Neural crest cell (in vitro differentiated cells): ENCODE data around the gene TCFL5. TPM values are rescaled to one million over a fixed set of nuclear protein-coding genes. Genes with fewer than 3 reads are reported as not detected.

Experiments
- DNase-seq: peaks from one replicate; pipeline ENCODE4 v3.0.0; 2021; ENCODE audit warnings: low read depth, mixed read lengths, low spot score
- H3K27ac Mint-ChIP-seq: one replicate; pipeline ENCODE4 v1.8.0; 2021; ENCODE audit warnings: mild to moderate bottlenecking, mixed read lengths; ENCODE audit not compliant: unreplicated experiment
- H3K27me3 Mint-ChIP-seq: 2 replicates; pipeline ENCODE4 v1.8.0; 2021; ENCODE audit warnings: low read depth, mild to moderate bottlenecking, mixed read lengths
- H3K36me3 Mint-ChIP-seq: 2 replicates; pipeline ENCODE4 v1.8.0; 2021; ENCODE audit warnings: low read depth, mild to moderate bottlenecking, mixed read lengths
- H3K4me1 Mint-ChIP-seq: 2 replicates; pipeline ENCODE4 v1.8.0; 2021; ENCODE audit warnings: mixed read lengths
- H3K4me3 Mint-ChIP-seq: one replicate; pipeline ENCODE4 v1.8.0; 2021; ENCODE audit warnings: mild to moderate bottlenecking, mixed read lengths
- H3K9me3 Mint-ChIP-seq: 2 replicates; pipeline ENCODE4 v1.8.0; 2021; ENCODE audit warnings: mixed read lengths
- CTCF ChIP-seq: fragments of 200-600 bp; sonication (generic); conservative IDR thresholded peaks from 2 replicates; pipeline ENCODE4 v1.5.0; 2021; ENCODE audit warnings: antibody characterized with exemption, mild to moderate bottlenecking
- total RNA-seq: library from RNA; stranded (reverse); gene quantifications from 2 replicates; pipeline ENCODE4 v1.2.1, GENCODE V29; 2021

TCFL5 gene
- total RNA-seq, 1 donor from 2014 or later: 17.6 TPM

DNA sequence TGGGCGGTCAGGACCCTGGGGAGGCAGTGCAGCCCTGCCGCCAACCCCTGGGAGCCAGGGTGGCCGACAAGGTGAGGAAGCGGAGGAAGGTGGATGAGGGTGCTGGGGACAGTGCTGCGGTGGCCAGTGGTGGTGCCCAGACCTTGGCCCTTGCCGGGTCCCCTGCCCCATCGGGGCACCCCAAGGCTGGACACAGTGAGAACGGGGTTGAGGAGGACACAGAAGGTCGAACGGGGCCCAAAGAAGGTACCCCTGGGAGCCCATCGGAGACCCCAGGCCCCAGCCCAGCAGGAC lies 48.8 kb downstream of the TCFL5 start:
- Mint-ChIP-seq H3K4me3 (peak overlapping the region; percentile 47), H3K36me3 (no peaks in the 10 kb centered on the region), H3K4me1 (peaks cover 14% of the 10 kb centered on the region), H3K27ac (no peak overlapping the region), H3K27me3 (peaks cover 26% of the 10 kb centered on the region), H3K9me3 (no peaks in the 10 kb centered on the region)
- TF ChIP-seq CTCF: no peak
- no peak for DNase-seq

- no peak for DNase-seq
- Mint-ChIP-seq H3K36me3 (no peaks in the 10 kb centered on the region), H3K27me3 (peaks cover 23% of the 10 kb centered on the region), H3K9me3 (no peaks in the 10 kb centered on the region), H3K4me1 (peaks cover 14% of the 10 kb centered on the region), H3K4me3 (peak overlapping the region; percentile 47), H3K27ac (no peak overlapping the region)
- TF ChIP-seq CTCF: no peak
Observed at GRCh38 chr20:62812181-62812906, 49.3 kb downstream of the TCFL5 start.

DNA sequence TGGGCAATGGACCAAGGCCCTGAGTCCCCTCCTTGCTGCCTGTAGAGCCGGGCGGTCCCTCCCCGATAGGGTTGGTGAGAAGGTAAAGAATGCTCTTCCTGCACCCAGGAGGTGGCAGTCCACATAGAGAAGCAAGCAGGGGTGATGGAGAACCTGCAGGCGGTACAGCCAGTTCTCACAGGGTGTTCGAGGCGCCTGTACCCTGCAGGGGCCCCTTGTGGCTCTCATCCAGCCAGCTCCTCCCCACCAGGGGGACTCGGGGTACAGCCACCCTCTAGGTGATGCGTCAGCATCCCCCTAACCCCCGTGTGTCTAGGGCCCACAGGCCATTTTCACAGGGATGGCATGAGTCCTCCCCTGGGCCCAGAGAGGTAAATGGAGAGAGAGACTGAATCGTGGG lies 49.9 kb downstream of the TCFL5 start:
- no peaks in the 10 kb centered on the region for H3K9me3 Mint-ChIP-seq
- no peak overlapping the region for H3K27ac Mint-ChIP-seq
- peaks cover 14% of the 10 kb centered on the region for H3K4me1 Mint-ChIP-seq
- no peak for DNase-seq
- peaks cover 23% of the 10 kb centered on the region for H3K27me3 Mint-ChIP-seq
- H3K36me3 Mint-ChIP-seq: no peaks in the 10 kb centered on the region
- no peak overlapping the region for H3K4me3 Mint-ChIP-seq
- TF ChIP-seq CTCF: no peak

- H3K27me3 Mint-ChIP-seq: peaks cover 21% of the 10 kb centered on the region
- no peaks in the 10 kb centered on the region for H3K9me3 Mint-ChIP-seq
- no peak overlapping the region for H3K27ac Mint-ChIP-seq
- H3K36me3 Mint-ChIP-seq: no peaks in the 10 kb centered on the region
- H3K4me3 Mint-ChIP-seq: no peak overlapping the region
- peaks cover 16% of the 10 kb centered on the region for H3K4me1 Mint-ChIP-seq
- TF ChIP-seq CTCF: no peak
- DNase-seq: no peak
Observed at GRCh38 chr20:62811320-62811719, 50.3 kb downstream of the TCFL5 start.

- no peak for TF ChIP-seq CTCF
- no peak overlapping the region for H3K4me3 Mint-ChIP-seq
Observed at GRCh38 chr20:62809530-62810428, 51.8 kb downstream of the TCFL5 start.

More at GRCh38 chr20:62809530-62810428, 51.8 kb downstream of the TCFL5 start:
- Mint-ChIP-seq H3K27ac (no peak overlapping the region), H3K36me3 (no peaks in the 10 kb centered on the region), H3K9me3 (no peaks in the 10 kb centered on the region), H3K4me1 (peaks cover 15% of the 10 kb centered on the region), H3K27me3 (peaks cover 5% of the 10 kb centered on the region)
- no peak for DNase-seq
